CD14-positive monocyte (primary cell): ENCODE results near the gene KIF4A. TPM values are rescaled to one million over a fixed set of nuclear protein-coding genes. Genes with fewer than 3 reads are reported as not detected.

Experiments used
- DNase-seq, 3 donors: peaks; one replicate each; pipeline ENCODE4 v3.0.0-alpha.2; 2011 to 2022
- H2AFZ ChIP-seq: 2 replicates; pipeline ENCODE4 v1.6.0; 2012; ENCODE audit warnings: mild to moderate bottlenecking, low read depth, low read length, inconsistent platforms; ENCODE audit not compliant: insufficient read depth, poor library complexity, severe bottlenecking
- H3K27ac ChIP-seq, 2 donors: 1 replicate in 1 of 2; 2 replicates in 1 of 2; pipeline ENCODE4 v1.5.1; 2012 to 2013; ENCODE audit warnings: low read length in 2 of 2, control low read depth in 1 of 2, inconsistent platforms in 1 of 2, low read depth in 1 of 2, mild to moderate bottlenecking in 1 of 2
- H3K27me3 ChIP-seq, 2 donors: one replicate each; pipeline versions ENCODE4 v1.6.0 to v1.6.1; 2011 to 2013; ENCODE audit warnings: low read length in 2 of 2; ENCODE audit not compliant: control insufficient read depth in 2 of 2, insufficient read depth in 2 of 2
- H3K36me3 ChIP-seq, 2 donors: replicated peaks in 1 of 2; 1 replicate in 1 of 2; 2 replicates in 1 of 2; pipeline versions ENCODE4 v1.5.1 to v1.6.1; 2012 to 2013; ENCODE audit warnings: low read length in 2 of 2, control low read depth in 1 of 2, inconsistent platforms in 1 of 2, mild to moderate bottlenecking in 1 of 2; ENCODE audit not compliant: insufficient read depth in 2 of 2, control insufficient read depth in 1 of 2
- H3K4me1 ChIP-seq, 2 donors: 1 replicate in 1 of 2; 2 replicates in 1 of 2; pipeline versions ENCODE4 v1.5.1 to v1.6.1; 2012 to 2013; ENCODE audit warnings: low read length in 2 of 2, control low read depth in 1 of 2, inconsistent platforms in 1 of 2, mild to moderate bottlenecking in 1 of 2, moderate library complexity in 1 of 2; ENCODE audit not compliant: insufficient read depth in 2 of 2, control insufficient read depth in 1 of 2
- H3K4me2 ChIP-seq: replicated peaks from 2 replicates; pipeline ENCODE3; 2012; ENCODE audit warnings: low read length, moderate library complexity, mild to moderate bottlenecking; ENCODE audit not compliant: poor library complexity, severe bottlenecking; ENCODE audit errors: extremely low read depth
- H3K4me3 ChIP-seq, 3 experiments: fragments of 200-600 bp in 1 of 3; sonication (generic) in 1 of 3; replicated peaks in 1 of 3; 1 replicate in 2 of 3; 2 replicates in 1 of 3; pipeline ENCODE4 v1.5.1; 2011 to 2013; ENCODE audit warnings: low read length in 3 of 3, mild to moderate bottlenecking in 3 of 3, control low read depth in 2 of 3, low read depth in 2 of 3, inconsistent platforms in 1 of 3, moderate library complexity in 1 of 3
- H3K79me2 ChIP-seq: 2 replicates; pipeline ENCODE4 v1.6.0; 2012; ENCODE audit warnings: mild to moderate bottlenecking, control low read depth, inconsistent platforms, low read length, moderate library complexity; ENCODE audit not compliant: insufficient read depth
- H3K9ac ChIP-seq: 2 replicates; pipeline ENCODE4 v1.6.0; 2017; ENCODE audit warnings: low read length, mild to moderate bottlenecking; ENCODE audit not compliant: insufficient read depth, poor library complexity, severe bottlenecking
- H3K9me3 ChIP-seq, 2 donors: replicated peaks in 1 of 2; 1 replicate in 1 of 2; 2 replicates in 1 of 2; pipeline versions ENCODE4 v1.5.1 to v1.6.1; 2012 to 2013; ENCODE audit warnings: low read length in 2 of 2, control low read depth in 1 of 2; ENCODE audit not compliant: control insufficient read depth in 1 of 2, insufficient read depth in 1 of 2
- H4K20me1 ChIP-seq: 2 replicates; pipeline ENCODE4 v1.6.0; 2012; ENCODE audit warnings: mild to moderate bottlenecking, low read length, control low read depth, moderate library complexity; ENCODE audit not compliant: insufficient read depth
- H3K27ac Mint-ChIP-seq, 7 donors: one replicate each; pipeline ENCODE4 v1.8.0; 2020; ENCODE audit warnings: mild to moderate bottlenecking in 7 of 7, mixed read lengths in 7 of 7, moderate library complexity in 6 of 7, inconsistent platforms in 2 of 7
- H3K27me3 Mint-ChIP-seq, 3 donors: one replicate each; pipeline ENCODE4 v1.8.0; 2021 to 2022; ENCODE audit warnings: low read depth in 3 of 3, mild to moderate bottlenecking in 3 of 3, mixed read lengths in 3 of 3, moderate library complexity in 3 of 3, inconsistent platforms in 1 of 3
- H3K36me3 Mint-ChIP-seq, 2 donors: one replicate each; pipeline ENCODE4 v1.8.0; 2020; ENCODE audit warnings: mixed read lengths in 2 of 2, inconsistent platforms in 1 of 2, mild to moderate bottlenecking in 1 of 2
- H3K4me1 Mint-ChIP-seq: one replicate; pipeline ENCODE4 v1.8.0; 2020; ENCODE audit warnings: mild to moderate bottlenecking, mixed read lengths
- H3K4me3 Mint-ChIP-seq, 2 donors: one replicate each; pipeline ENCODE4 v1.8.0; 2020; ENCODE audit warnings: mild to moderate bottlenecking in 2 of 2, mixed read lengths in 2 of 2, moderate library complexity in 1 of 2
- H3K9me3 Mint-ChIP-seq, 7 donors: one replicate each; pipeline ENCODE4 v1.8.0; 2020 to 2022; ENCODE audit warnings: mixed read lengths in 7 of 7, mild to moderate bottlenecking in 6 of 7, moderate library complexity in 6 of 7, inconsistent platforms in 2 of 7
- WGBS: methylation state at CpG from one replicate; pipeline ENCODE4 v1.1.5; 2013; ENCODE audit warnings: missing lambda C conversion rate; ENCODE audit not compliant: insufficient coverage; 5-methylcytosine and 5-hydroxymethylcytosine counted together
- intact Hi-C, 2 donors: fragments of 100-400 bp; cut with micrococcal nuclease; formaldehyde crosslinking; loops; one replicate each; pipeline versions ENCODE4 v1.15.0 to v1.15.1; 2023
- polyA plus RNA-seq, 3 donors: library from polyadenylated mRNA; depleted of rRNA in 1 of 3; unstranded in 2 of 3; stranded (reverse) in 1 of 3; fragments of 300-500 nt in 2 of 3; fragments of >200 nt in 1 of 3; fragmentation: Illumina TruSeq in 2 of 3; gene quantifications; 1 replicate in 2 of 3; 2 replicates in 1 of 3; pipeline ENCODE4 v1.2.3, GENCODE V29; 2012 to 2021
- TF ChIP-seq, protein P1 (sequence below): fragments of 200-600 bp; IDR thresholded peaks from one replicate; pipeline ENCODE4 v1.8.0; 2022; ENCODE audit warnings: antibody characterized with exemption, mild to moderate bottlenecking

KIF4A gene
- polyA plus RNA-seq, 3 donors, result 0.03 TPM; not detected in 2

DNA sequence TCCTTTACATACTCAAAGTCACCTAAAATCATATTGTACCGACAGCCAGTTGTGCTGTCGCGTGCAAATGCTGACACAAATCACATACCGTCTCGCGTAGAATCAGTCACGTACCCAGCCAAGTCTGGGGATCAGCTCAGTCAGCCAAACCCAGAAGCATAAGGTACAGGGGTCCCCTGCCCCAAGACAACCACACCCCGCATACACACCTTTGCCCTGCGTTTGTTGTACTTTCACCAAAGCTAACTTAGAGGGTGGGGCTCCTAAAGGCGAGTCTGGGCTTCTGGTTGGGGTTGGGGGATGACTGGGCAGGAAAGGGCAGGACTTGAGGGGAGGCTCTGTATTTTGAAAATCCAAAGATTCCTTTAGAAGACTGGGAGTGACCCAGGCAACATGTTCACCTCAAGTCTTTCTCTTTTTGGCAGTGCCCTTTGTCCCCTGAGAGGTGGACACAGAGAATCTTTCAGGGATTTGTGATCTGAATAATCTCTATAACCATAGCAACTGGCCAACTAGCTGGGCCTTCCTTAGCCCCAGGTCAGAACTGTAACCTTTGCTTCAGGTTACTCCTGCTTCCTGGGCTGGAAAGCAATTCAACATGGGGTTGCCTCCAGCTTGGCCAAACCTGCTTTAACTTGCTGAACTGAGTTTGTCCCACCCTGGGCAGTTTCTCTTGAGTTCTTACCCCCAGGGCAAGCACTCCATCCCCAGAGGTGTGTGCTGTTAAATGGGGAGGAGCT lies 134.2 kb downstream of the KIF4A start:
- Mint-ChIP-seq H3K4me1 (no peaks in the 10 kb centered on the region), H3K36me3 (peaks cover 19 to 22% of the 10 kb centered on the region in 2 donors), H3K9me3 (peaks cover 0 to 2% (median 0%) of the 10 kb centered on the region in 7 donors), H3K27ac (no peak overlapping the region), H3K27me3 (peaks cover 2 to 7% (median 4%) of the 10 kb centered on the region in 3 donors), H3K4me3 (no peak overlapping the region)
- Histone ChIP-seq H3K36me3 (peaks cover 9 to 24% of the 10 kb centered on the region in 2 donors), H3K9me3 (no peaks in the 10 kb centered on the region), H3K4me1 (no peaks in the 10 kb centered on the region), H4K20me1 (no peaks in the 10 kb centered on the region), H3K4me3 (no peak overlapping the region), H3K27ac (no peak overlapping the region), H3K79me2 (no peaks in the 10 kb centered on the region), H3K27me3 (no peaks in the 10 kb centered on the region), H2AFZ (no peak overlapping the region), H3K9ac (no peak overlapping the region), H3K4me2 (no peak overlapping the region)
- TF ChIP-seq, protein P1, sequence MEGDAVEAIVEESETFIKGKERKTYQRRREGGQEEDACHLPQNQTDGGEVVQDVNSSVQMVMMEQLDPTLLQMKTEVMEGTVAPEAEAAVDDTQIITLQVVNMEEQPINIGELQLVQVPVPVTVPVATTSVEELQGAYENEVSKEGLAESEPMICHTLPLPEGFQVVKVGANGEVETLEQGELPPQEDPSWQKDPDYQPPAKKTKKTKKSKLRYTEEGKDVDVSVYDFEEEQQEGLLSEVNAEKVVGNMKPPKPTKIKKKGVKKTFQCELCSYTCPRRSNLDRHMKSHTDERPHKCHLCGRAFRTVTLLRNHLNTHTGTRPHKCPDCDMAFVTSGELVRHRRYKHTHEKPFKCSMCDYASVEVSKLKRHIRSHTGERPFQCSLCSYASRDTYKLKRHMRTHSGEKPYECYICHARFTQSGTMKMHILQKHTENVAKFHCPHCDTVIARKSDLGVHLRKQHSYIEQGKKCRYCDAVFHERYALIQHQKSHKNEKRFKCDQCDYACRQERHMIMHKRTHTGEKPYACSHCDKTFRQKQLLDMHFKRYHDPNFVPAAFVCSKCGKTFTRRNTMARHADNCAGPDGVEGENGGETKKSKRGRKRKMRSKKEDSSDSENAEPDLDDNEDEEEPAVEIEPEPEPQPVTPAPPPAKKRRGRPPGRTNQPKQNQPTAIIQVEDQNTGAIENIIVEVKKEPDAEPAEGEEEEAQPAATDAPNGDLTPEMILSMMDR, result no peak
- WGBS, result 100% methylated on average over 1 of the region's 10 CpGs
- DNase-seq, result no peak
- intact Hi-C loops, result no loop called here

DNA sequence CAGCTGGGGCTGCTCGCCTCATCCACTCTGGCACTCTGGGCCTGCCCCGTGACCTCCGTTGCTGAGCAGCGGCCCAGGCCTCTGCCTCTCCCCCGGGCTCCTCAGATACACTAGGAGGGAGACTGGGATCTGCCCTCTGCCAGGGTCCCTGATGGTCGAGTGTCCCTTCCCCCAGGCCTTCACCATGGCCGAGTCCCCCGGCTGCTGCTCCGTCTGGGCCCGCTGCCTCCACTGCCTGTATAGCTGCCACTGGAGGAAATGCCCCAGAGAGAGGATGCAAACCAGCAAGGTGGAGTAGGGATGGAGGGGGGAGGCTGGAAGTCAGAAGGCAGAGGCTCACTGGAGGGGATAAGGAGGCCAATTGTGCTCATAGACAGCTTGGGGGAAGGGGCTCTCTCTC lies 134.9 kb downstream of the KIF4A start:
- H3K4me1 Mint-ChIP-seq, result no peaks in the 10 kb centered on the region

More for the DNA sequence above, 134.9 kb downstream of the KIF4A start:
- Mint-ChIP-seq H3K9me3 (peaks cover 0 to 2% (median 0%) of the 10 kb centered on the region in 7 donors), H3K27ac (no peak overlapping the region), H3K36me3 (peaks cover 15% of the 10 kb centered on the region in 2 donors), H3K4me3 (no peak overlapping the region), H3K27me3 (peaks cover 2 to 7% (median 4%) of the 10 kb centered on the region in 3 donors)
- no peak overlapping the region for H2AFZ ChIP-seq
- H3K27ac ChIP-seq, result no peak overlapping the region
- H3K79me2 ChIP-seq, result no peaks in the 10 kb centered on the region
- TF ChIP-seq, protein P1, result no peak
- no peak for DNase-seq
- no peaks in the 10 kb centered on the region for H3K27me3 ChIP-seq
- H3K4me2 ChIP-seq, result no peak overlapping the region
- no peak overlapping the region for H3K9ac ChIP-seq
- WGBS, result no CpG with 5 or more reads among the region's 10 CpGs
- no peaks in the 10 kb centered on the region for H3K9me3 ChIP-seq
- H3K4me1 ChIP-seq, result no peaks in the 10 kb centered on the region
- no peak overlapping the region for H3K4me3 ChIP-seq
- intact Hi-C loops, result no loop called here
- H4K20me1 ChIP-seq, result no peaks in the 10 kb centered on the region
- peaks cover 4 to 17% of the 10 kb centered on the region in 2 donors for H3K36me3 ChIP-seq
